ENCODE results near the gene LRP1B.

The LRP1B gene

DNA sequence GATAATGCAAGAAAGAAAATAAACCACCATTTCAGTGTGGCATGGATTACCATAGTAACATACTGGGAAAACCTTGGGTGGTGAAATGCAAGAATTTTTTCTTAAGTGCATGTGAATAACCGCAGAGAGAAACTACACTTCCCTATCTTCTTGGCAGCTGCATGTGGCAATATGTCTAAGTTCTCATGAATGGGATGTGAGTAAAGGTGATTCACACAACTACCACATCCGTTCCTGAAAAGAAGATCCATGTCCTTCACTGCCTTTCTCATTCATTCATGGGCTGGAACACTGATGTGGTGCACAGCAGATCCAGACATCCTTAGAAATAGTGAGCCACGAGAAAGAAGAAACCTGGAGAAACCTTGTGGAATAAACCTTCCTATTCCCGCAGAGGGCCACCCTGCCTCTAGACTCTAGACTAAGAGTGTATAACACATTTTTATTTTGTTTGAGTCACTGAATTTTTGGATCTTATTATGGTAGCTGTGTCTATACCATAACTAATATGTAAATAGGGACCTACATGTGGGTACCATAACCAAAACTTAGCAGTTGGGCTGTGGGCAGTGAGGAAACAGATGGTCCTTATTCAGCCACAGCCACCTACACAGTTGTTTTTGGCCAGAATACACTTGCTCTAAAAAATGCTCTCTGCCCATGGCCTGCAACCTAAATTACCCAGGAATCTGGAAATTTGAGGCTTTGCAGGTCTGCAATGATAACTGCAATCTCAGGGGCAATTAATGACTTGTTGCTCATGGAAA, 573.3 kb downstream of the LRP1B start:
- no peaks in the 10 kb centered on the region for H4K20me1 ChIP-seq (ENCODE audit: insufficient read depth, low read length, poor library complexity, severe bottlenecking)
- no peaks in the 10 kb centered on the region for H3F3A ChIP-seq (ENCODE audit: low read depth)
- no peak overlapping the region for H2AFZ ChIP-seq (ENCODE audit: low read length)
- H3K27me3 ChIP-seq (ENCODE audit: insufficient read depth, low read length, poor library complexity, severe bottlenecking) = no peaks in the 10 kb centered on the region
- no peak for TF ChIP-seq EZH2phosphoT487 (IDR thresholded peaks at IDR 0.05; ENCODE audit: borderline replicate concordance)
- TF ChIP-seq CTCF (conservative IDR thresholded peaks at IDR 0.05; ENCODE audit: low read length) = no peak
- H3K36me3 ChIP-seq (ENCODE audit: insufficient read depth, low read length) = no peaks in the 10 kb centered on the region
- no peak overlapping the region for H3K9ac ChIP-seq (ENCODE audit: low read depth, low read length, poor library complexity, severe bottlenecking)
- no peaks in the 10 kb centered on the region for H3K9me3 ChIP-seq (ENCODE audit: insufficient read depth, low read depth, low read length)
- H3K9me2 ChIP-seq (replicated peaks; ENCODE audit: low read depth, low read length) = no peaks in the 10 kb centered on the region
- H3K4me2 ChIP-seq (ENCODE audit: low read depth, low read length, poor library complexity, severe bottlenecking) = no peak overlapping the region
- no peak overlapping the region for H3K4me3 ChIP-seq (ENCODE audit: low read length, poor library complexity, severe bottlenecking)
- no peaks in the 10 kb centered on the region for H3K79me2 ChIP-seq (ENCODE audit: insufficient read depth, low read length)
- no peaks in the 10 kb centered on the region for H3K4me1 ChIP-seq (ENCODE audit: insufficient read depth, low read length, poor library complexity, severe bottlenecking)

- Histone ChIP-seq H3K9me3 (ENCODE audit: insufficient read depth, low read depth, low read length) (no peaks in the 10 kb centered on the region), H3K9ac (ENCODE audit: low read depth, low read length, poor library complexity, severe bottlenecking) (no peak overlapping the region), H3K27me3 (ENCODE audit: insufficient read depth, low read length, poor library complexity, severe bottlenecking) (no peaks in the 10 kb centered on the region), H4K20me1 (ENCODE audit: insufficient read depth, low read length, poor library complexity, severe bottlenecking) (no peaks in the 10 kb centered on the region), H3K4me3 (ENCODE audit: low read length, poor library complexity, severe bottlenecking) (no peak overlapping the region), H3K4me2 (ENCODE audit: low read depth, low read length, poor library complexity, severe bottlenecking) (no peak overlapping the region), H3K4me1 (ENCODE audit: insufficient read depth, low read length, poor library complexity, severe bottlenecking) (no peaks in the 10 kb centered on the region), H2AFZ (ENCODE audit: low read length) (no peak overlapping the region), H3K79me2 (ENCODE audit: insufficient read depth, low read length) (no peaks in the 10 kb centered on the region), H3K9me2 (replicated peaks; ENCODE audit: low read depth, low read length) (no peaks in the 10 kb centered on the region), H3K36me3 (ENCODE audit: insufficient read depth, low read length) (no peaks in the 10 kb centered on the region), H3F3A (ENCODE audit: low read depth) (no peaks in the 10 kb centered on the region)
- TF ChIP-seq EZH2phosphoT487 (IDR thresholded peaks at IDR 0.05; ENCODE audit: borderline replicate concordance) = no peak
- TF ChIP-seq CTCF (conservative IDR thresholded peaks at IDR 0.05; ENCODE audit: low read length) = no peak
Observed at GRCh38 chr2:141555876-141556470, 574.8 kb downstream of the LRP1B start.

- H3K36me3 ChIP-seq (ENCODE audit: insufficient read depth, low read length) = no peaks in the 10 kb centered on the region
- no peak overlapping the region for H3K9ac ChIP-seq (ENCODE audit: low read depth, low read length, poor library complexity, severe bottlenecking)
- H3K79me2 ChIP-seq (ENCODE audit: insufficient read depth, low read length) = no peaks in the 10 kb centered on the region
- H3K27me3 ChIP-seq (ENCODE audit: insufficient read depth, low read length, poor library complexity, severe bottlenecking) = no peaks in the 10 kb centered on the region
- H3K4me1 ChIP-seq (ENCODE audit: insufficient read depth, low read length, poor library complexity, severe bottlenecking) = no peaks in the 10 kb centered on the region
- H3K9me2 ChIP-seq (replicated peaks; ENCODE audit: low read depth, low read length) = no peaks in the 10 kb centered on the region
- H3K9me3 ChIP-seq (ENCODE audit: insufficient read depth, low read depth, low read length) = no peaks in the 10 kb centered on the region
- no peak overlapping the region for H2AFZ ChIP-seq (ENCODE audit: low read length)
- H3K4me3 ChIP-seq (ENCODE audit: low read length, poor library complexity, severe bottlenecking) = no peak overlapping the region
- no peaks in the 10 kb centered on the region for H4K20me1 ChIP-seq (ENCODE audit: insufficient read depth, low read length, poor library complexity, severe bottlenecking)
- TF ChIP-seq EZH2phosphoT487 (IDR thresholded peaks at IDR 0.05; ENCODE audit: borderline replicate concordance) (no peak), CTCF (conservative IDR thresholded peaks at IDR 0.05; ENCODE audit: low read length) (peak; percentile 70)
- H3F3A ChIP-seq (ENCODE audit: low read depth) = no peaks in the 10 kb centered on the region
- H3K4me2 ChIP-seq (ENCODE audit: low read depth, low read length, poor library complexity, severe bottlenecking) = no peak overlapping the region
Observed at GRCh38 chr2:141554810-141555209, 576.0 kb downstream of the LRP1B start.
